GM04503 (cell line): ENCODE data around the gene LRFN5.
"Not testable (repeated sequence)": the region's sequence is repeated elsewhere in the genome, so short reads cannot be mapped to it uniquely, and the experiment has no call there.

Source experiments
- DNase-seq: peaks from one replicate; pipeline ENCODE4 v3.0.0-alpha.2; 2012; ENCODE audit warnings: low read depth

The LRFN5 gene

GRCh38 chr14:41899416-41899815 lies 292.7 kb downstream of the LRFN5 start:
- no peak for DNase-seq

- DNase-seq, result no peak
These were observed 294.0 kb downstream of the LRFN5 start for GRCh38 chr14:41900644-41901043.

GRCh38 chr14:41901089-41901488 lies 294.4 kb downstream of the LRFN5 start:
- no peak for DNase-seq

- no peak for DNase-seq
These were observed 298.8 kb downstream of the LRFN5 start for GRCh38 chr14:41905394-41905964.

GRCh38 chr14:41911155-41911554 lies 304.5 kb downstream of the LRFN5 start:
- DNase-seq, result not testable (repeated sequence)

DNA sequence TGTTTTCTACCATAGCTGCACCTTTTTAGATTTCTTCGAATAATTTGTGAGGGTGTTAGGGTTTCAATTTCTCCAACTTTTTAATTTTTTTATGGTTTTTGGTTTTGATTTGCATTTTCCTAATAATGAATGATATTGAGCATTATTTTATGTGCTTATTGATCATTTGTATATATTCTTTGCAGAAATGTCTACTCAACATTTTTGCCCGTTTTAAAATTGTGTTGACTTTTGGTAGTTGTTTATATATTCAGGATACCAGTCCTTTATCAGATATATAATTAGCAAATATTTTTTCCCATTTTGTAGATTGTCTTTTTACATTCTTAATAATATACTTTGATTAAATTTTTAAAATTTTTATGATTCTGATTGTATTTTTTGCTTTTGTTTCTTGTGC lies 306.7 kb downstream of the LRFN5 start:
- no peak for DNase-seq

DNA sequence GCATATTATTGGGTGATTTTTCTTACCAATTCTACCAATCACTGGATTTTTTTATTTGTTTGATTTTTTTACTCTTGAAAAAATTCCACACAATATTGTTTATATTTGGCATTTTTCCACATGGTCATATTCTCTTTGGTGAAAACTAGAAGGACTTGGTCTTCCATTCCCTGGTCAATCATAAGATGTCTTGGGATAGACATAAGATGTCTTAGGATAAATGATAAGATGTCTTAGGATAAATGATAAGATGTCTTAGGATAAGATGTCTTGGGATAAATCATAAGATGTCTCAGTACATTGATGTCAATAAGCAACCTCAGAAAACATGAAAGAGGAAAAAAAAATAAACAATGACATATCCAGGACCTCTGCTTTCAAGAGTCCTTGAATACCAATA lies 309.1 kb downstream of the LRFN5 start:
- DNase-seq, result no peak

DNA sequence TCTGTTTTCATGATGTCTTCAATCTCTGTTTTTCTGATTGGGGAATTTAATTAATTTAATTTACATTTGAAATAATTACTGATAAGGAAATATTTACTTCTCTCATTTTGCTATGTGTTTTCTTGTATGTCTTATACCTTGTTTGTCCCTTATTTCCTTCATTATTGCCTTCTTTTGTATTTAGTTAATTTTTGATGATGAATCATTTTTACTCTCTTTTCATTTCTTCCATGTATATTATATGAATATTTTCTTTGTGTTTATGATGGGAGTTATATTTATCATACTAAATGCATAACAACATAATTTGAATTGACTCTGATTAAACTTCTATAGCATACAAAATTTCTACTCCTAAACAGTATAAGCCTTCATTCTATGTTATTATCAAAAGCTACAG lies 309.6 kb downstream of the LRFN5 start:
- DNase-seq, result no peak

DNA sequence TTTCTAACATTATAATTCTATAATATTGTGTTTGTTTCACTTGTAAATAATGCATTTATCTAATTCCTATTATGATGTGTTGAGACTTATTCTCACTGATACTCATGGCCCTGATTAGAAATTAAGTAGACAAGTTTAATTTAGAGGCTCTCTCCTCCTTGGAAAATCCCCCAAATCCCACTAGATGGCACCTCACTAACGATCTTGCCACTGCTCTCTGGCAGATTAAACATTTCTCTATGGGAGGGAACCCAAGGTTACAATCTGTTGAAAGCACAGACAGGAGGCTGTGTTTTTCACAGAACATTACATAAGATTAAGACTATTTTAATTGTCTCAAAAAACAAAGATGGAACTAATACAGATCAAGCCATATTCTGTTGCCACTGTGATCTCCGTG lies 318.7 kb downstream of the LRFN5 start:
- DNase-seq, result no peak

GRCh38 chr14:41950428-41951151 lies 343.9 kb downstream of the LRFN5 start:
- DNase-seq, result no peak
